Measurements from ENCODE around the gene UQCRFS1.
A peak's percentile ranks its signal among the peaks of the same experiment; 100 is the strongest.
"Not testable (repeated sequence)": the region's sequence is repeated elsewhere in the genome, so short reads cannot be mapped to it uniquely, and the experiment has no call there.

UQCRFS1 gene

DNA sequence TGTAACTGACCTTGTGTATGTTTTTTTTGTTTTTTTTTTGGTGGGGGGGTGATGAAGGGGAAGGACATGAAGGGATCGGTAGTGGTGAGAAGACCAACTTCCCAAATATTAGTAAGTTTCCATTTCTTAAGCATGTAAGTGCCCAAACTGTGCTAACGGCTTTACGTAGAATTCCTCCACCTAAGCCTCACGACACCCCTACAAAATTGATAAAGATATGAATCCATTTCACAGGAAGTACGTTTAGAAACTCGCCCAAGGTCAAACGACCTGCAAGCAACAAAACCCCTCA, 649 bp downstream of the UQCRFS1 start:
- DNase-seq: no peak

DNA sequence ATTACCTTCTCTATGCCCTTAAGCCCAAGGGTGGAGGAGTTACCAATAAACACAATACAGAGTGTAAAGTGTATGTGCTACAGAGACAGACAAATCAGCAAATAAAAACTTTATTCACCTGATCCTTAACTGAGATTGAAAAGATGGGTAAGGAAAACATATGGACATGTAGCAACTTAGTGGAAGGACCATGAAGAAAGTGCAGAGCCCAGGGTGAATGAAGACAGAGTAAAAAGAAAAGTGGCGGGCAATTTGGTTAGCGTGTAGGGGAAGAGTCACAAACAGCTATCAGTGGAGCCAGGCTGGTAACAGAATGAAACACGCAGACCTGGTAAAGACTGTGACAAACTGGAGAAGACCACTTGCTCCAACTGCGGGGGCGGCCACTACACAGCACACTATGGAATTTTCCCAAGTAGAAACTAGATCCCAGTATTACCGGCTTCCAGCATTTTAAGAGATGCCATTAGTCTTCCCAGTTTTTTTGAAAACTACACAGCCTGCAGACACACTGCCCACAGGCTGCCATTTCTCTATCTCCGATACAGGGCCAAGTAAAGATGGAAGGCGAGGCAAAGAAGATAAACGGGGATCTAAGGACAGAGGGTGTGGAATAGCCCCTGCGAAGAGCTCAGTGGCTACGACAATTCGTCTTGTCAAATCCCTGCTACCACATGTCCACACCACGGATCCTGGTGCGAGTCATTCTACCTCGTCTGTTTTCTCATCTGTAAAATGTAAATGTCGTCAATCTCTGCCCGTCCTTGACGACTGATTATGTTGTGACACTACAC, 1.2 kb downstream of the UQCRFS1 start:
- DNase-seq: peak; percentile 20

DNA sequence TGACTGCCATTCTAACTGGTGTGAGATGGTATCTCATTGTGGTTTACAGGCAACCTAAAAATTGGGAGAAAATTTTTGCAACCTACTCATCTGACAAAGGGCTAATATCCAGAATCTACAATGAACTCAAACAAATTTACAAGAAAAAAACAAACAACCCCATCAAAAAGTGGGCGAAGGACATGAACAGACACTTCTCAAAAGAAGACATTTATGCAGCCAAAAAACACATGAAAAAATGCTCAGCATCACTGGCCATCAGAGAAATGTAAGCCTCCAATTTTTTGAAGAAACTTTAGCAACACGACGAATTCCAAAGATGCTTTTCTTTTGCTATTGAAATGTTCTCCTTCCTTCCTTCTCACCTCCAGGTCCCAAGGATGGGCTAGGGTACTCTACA, 1.9 kb downstream of the UQCRFS1 start:
- DNase-seq: not testable (repeated sequence)

DNA sequence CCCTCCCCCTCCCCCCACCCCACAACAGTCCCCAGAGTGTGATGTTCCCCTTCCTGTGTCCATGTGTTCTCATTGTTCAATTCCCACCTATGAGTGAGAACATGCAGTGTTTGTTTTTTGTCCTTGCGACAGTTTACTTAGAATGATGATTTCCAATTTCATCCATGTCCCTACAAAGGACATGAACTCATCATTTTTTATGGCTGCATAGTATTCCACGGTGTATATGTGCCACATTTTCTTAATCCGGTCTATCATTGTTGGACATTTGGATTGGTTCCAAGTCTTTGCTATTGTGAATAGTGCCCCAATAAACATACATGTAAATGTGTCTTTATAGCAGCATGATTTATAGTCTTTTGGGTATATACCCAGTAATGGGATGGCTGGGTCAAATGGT, 2.4 kb downstream of the UQCRFS1 start:
- DNase-seq: not testable (repeated sequence)

DNA sequence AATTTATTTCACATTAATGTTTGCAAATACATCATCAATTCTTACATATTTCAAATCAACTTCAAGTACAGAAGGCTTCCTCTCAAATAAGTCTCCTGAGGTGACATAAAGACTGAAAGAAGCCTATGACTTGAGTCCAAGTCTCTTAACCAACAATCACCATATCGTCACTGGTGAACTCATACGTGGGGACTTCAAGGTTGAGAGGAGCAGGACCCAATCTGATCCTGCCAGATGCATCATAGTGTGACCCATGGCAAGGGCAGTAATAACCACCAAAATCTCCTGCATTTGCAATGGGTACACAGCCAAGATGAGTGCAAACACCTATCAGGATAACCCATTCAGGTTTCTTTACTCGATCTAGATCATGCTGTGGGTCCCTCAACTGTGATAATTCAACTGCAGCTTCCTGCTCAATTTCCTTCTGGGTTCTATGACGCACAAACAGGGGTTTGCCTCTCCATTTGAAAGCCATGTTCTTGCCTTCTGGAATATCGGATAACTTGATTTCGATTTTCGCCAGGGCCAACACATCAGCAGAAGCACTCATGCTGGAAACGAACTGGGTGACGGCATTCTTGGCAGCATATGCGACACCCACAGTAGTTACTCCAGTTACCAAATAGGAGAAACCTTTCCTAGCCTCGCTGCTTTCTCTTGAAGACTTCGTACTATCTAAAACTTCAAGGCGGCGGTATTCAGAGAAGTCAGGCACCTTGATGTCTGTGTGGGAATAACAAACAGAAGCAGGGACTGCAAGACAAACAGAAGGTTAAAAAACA, 5.4 kb downstream of the UQCRFS1 start:
- not testable (repeated sequence) for DNase-seq

DNA sequence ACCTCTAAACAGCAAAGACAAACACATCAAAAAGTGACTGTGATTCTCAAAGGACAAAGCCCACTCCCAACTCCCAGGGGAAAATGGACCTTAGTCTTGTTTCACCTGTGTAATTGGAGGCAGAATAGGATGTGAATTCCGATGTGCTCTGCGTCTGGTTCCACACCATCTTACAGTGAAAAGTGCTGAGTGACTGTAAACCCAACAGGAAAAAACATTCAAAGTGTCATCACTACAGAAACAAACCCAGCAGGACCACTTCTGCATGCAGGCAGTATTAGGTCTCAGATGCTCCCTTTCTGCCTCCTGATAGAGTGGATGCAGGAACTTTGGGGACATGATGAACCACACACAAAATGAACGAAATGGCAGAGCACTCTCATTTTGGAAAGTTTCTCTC, 6.5 kb downstream of the UQCRFS1 start:
- DNase-seq: no peak

DNA sequence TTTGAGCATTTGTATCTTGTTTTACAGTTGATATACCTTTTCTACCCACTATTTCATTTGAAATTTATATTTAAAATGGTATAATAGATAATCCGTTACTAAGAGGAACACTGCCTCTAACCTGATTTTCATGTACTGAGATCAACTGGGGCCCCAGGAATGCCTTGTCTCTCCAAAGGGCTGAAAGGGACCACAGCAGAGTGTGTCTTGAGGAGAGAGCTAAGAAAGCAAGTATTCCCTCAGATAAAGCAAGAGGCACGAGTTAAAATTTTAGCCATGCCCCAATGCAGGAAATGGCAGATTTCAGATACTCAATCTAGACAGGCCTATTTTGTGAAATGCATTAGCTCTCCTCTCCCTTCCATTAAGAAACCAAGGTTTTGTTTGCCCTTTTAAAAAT, 10.7 kb downstream of the UQCRFS1 start:
- no peak for DNase-seq

DNA sequence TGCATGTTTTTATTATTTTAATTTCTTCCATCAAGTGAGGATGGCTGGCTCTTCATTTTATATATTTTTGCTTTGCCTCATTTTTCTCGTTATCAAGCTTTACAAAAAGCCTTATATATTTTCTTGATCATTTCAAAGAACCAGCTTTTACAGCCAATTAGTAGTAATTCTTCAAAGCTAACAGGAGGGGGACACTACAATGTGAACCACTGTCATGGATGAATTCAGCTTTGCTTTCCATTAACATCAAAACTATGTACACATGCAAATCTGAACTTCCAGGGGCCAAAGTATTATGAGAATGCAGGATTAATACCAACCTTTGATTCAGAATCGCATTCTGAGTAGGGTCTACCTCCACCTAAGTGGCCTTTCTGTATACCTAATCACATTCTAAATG, 11.1 kb downstream of the UQCRFS1 start:
- DNase-seq: no peak

DNA sequence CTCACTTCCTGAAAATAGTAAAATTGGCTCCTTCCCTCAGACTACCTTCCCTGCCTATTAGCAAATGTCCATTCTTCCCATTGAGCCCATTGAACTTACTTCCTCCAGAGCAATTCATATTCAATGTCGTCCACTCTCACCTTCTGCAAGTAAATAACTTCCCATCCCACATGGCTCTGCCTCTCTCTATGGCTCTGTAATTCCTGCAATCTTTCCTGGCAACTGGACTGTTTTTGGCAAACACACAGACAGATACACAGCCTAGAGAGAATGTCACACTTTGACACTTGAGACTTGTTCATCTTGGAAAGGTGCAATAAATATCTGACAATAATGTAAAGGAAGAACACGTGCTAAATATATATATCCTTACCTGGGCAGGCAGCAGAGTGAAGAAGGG, 18.3 kb downstream of the UQCRFS1 start:
- no peak for DNase-seq

DNA sequence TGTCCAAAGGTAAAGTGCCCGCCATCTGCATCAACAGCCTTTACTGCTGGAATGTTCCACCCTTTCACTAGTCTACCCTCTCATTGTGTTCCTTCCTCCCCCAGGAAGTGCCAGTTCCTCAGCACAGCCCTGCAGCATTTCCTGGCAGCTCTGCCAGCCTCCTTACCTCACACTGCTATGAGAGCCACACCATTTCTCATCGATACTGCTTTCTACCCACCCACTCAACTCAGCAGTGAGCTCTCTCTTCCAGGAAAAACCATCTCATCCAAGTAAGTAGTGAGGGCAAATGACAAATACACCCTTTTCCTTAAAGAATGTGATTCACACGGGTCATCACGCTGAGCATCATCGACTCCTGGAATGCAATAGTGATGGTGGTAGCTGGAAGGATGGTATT, 19.8 kb downstream of the UQCRFS1 start:
- no peak for DNase-seq

DNA sequence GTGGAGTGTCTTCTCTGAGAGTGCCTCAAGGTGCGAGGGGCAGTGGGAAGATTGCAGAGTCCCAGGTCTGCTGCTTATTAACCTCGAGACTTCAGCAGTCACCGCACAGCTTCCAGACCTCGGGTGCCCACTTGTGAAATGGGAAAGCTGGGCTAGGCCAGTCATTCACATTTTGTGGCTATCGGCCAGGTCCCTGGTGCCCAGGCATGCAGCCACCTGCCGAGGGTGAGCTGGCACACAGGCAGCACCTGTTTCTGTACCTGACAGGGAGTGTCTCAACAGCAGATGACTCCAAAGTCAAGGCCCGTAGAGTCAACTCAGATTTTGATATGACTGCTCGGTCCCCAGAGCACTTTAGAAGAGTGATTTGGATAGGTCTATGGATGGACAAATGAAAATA, 21.9 kb downstream of the UQCRFS1 start:
- no peak for DNase-seq

DNA sequence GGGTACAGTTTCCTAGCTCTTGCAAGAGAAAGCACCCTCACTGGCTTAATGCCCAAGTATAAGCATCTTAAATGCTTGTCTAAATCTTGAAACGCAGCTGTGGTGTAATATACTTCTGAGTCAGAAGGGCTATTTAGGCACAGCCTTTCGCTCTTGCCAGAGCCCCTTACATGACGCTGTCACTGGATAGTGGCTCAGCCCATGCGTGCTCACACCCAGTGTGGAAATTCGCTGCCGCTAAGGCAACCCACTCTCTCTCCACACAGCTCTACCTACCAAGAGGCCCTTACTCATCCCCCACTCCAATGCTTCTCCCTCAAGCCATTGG, 24.0 kb downstream of the UQCRFS1 start:
- DNase-seq: no peak

DNA sequence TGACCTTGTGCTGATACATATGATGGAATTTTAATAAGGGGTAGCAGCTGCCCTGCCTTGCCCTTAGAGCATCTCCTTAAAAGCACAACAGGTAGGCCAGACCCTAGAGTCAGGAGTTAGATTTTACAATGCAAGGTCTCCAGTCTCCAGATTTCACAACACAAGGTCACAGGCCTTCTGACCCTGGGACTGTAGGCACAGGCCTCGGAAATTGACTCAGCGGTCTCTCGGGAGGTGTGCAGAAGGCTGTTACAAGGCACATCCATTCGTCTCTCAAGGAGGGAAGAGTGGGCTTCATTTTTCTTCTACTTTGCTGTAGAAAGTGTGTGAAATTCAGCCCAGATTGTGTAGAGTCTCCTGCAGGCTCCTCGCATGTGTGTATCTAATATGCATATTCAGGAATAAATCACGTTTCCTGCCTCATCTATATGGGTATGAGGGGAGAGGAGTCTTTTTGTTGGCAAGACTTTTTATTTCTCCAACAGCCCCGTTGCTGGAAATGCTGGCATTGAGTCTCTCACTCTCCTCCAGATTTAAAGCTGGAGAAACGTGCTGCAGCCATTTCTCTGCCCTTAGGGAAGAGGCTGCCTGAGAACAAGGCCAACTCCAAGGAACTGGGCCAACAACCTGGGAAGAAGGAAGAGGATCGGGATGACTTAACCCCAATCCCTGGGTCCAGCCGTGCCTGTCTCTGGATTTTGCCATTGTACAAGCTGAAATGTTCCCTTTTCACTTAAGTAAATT, 24.5 kb downstream of the UQCRFS1 start:
- no peak for DNase-seq

DNA sequence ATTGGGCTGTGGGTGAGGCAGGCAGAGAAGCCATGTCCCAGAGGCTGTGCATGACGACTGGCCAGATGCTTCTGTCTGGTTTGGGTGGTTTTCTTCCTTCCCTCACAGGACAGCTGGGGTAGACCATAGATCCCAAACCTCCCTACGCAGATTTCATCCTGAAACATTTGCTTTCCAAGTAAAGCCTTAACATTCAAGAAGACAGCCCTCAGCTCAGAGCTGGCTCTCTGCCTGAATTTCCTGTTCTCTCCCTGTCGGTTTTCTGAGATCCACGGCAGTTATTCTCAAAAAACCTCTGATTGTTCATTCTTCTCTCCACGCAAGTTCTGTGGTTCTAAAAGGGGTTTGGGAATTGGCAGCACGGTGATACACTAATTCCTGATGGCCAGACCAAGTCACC, 25.3 kb downstream of the UQCRFS1 start:
- no peak for DNase-seq

DNA sequence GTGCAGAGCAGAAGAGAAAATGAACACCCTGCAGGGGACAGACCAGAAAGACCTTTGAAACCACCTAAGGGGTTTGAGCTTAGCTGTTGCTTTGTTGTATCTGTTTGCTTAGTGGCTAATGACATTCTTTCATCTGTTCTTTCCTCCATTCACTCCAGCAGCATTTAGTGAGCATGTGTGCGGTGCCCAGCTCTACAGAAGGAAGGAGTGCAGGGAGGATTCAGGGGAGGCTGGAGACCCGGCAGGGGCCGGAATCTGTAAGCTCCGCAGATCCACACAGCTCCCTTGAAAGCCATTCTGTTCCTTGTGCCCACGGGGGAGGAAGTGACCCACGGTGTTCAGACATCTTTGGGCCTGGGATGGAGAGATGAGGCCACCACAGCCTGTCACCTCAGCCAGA, 27.5 kb downstream of the UQCRFS1 start:
- no peak for DNase-seq

DNA sequence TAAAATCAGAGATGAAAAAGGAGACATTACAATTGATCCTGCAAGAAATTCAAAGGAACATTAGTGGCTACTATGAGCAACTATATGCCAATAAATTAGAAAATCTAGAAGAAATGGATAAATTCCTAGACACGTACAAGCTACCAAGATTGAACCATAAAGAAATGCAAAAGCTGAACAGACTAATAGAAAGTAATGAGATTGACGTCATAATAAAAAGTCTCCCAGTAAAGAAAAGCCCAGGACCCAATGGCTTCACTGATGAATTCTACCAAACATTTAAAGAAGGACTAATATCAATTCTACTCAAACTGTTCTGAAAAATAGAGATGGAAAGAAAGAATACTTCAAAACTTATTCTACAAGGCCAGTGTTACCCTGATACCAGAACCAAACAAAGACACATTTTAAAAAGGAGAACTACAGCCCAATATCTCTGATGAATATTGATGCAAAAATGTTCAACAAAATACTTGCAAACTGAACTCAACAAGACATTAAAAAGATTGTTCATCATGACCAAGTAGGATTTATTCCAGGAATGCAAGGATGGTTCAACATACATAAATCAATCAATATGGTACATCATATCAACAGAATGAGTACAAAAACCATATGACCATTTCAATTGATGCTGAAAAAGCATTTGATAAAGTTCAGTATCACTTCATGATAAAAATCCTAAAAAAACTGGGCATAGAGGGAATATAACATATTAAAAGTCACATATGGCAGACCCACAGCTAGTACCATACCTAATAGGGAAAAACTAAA, 35.8 kb downstream of the UQCRFS1 start:
- no peak for DNase-seq

DNA sequence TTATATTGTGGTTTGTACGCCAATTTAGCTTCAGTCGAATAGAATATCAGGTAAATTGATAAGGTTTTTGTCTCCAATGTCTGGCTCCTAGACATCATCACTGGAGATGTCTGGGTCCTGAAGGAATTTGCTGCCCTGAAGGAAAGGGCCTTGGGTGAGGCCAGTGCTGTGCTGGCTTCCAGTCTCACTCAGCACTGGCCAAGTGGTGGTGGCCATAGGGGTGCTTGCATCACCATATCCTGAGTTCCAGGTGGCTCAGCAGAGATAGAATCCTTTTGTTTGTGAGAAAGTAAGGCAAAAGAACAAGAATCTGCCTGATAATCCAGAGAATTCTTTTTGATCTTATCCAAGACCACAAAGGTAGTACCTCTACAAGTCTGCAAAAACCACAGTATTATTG, 39.1 kb downstream of the UQCRFS1 start:
- no peak for DNase-seq

DNA sequence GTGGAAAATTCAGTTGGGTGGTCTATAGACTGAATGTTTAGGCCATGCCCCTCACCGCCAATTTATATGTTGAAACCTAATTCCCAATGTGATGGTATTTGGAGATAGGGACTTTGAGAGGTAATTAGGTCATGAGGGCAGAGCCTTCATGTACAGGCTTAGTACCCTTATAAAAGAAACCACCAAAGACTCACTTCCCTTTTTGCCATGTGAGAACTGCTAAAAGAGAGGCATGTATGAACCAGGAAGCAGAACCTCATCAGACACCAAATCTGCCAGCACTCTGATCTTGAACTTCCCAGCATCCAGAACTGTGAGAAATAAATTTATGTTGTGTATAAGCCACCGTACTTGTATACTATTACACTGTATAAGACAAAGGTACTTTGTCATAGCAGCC, 40.6 kb downstream of the UQCRFS1 start:
- DNase-seq: no peak

DNA sequence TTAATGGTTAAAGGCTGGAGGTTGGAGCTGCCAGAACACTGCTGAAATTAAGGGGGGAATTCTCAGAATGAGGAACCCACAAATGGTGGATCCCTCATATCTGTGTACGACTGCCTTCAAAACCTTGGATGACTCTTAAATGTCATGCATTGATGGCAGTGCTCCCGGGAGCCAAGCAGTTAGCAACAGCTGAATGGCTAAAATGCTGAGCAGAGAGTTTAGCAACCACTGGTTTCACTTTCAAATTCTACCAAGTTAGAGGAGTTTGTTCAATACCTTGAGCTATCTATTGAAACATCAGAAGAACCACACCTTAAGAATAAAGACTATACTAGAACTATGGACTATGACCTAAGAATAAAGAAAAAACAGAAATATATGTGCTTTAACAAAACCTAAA, 41.4 kb downstream of the UQCRFS1 start:
- DNase-seq: no peak

DNA sequence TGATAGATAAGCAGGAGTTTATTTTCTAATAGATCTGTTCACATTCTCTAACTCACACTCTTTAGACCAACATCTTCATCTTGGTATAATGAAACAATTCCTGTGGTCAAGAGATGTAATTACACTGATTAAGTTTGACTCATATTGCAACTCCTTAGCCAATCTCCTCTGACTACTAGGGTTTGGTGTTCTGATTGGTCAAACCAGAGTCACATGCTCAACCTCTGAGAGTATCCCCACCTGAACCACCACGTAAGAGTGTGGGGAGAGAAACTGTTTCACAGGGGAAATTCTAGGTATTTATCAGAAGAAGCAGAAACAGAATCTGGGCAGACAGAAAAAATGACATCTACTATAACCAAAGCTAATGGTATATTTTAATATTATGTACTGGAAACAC, 42.4 kb downstream of the UQCRFS1 start:
- no peak for DNase-seq

DNA sequence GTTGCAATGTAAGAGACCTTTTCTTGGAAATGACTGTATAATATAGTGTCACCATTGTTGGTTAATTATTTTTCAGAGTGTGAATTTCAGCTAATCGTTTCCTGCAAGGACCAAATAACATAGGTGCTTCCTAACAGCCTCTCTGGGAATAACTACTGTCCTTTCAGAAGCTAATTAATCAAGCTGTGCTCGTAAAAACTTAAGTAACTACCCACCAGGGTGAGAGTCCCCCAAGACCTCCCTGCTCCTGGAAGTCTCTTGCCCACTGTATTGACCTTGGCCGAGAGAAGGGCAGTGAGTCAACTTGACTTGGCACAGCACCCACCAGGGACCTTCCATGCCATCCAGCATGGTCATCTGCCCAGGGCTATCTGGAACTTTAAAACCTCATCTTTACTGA, 50.3 kb downstream of the UQCRFS1 start:
- no peak for DNase-seq

DNA sequence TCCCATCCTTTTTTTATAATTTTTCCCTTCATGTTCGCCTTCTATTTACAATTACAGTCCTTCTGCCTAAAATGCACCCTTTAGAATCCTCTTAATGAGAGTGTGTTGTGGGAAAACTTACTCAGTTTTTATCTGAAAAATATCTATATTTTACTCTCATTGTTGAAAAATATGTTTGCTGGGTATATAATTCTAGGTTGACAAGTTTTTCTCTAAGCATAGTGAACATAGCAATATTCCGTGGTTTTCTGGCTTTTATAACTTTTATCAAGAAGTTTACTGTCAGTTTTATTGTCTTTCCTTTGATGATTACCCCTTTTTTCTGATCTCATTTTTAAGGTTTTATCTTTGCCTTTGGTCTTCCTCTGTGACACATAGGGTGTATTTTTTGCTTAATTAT, 57.3 kb downstream of the UQCRFS1 start:
- DNase-seq: no peak
